ENCODE data around the gene CRADD. TPM values are rescaled to one million over a fixed set of nuclear protein-coding genes. Genes with fewer than 3 reads are reported as not detected.

The CRADD gene
- total RNA-seq, 1 experiment from 2014 or later, result 7.6 TPM

- WGBS (ENCODE audit: extremely low coverage, insufficient read length, low lambda C conversion rate), result no CpG with 5 or more reads among the region's 4 CpGs
- H2AFZ ChIP-seq (ENCODE audit: low read length), result no peak overlapping the region
- TF ChIP-seq CTCF (conservative IDR thresholded peaks at IDR 0.05), result no peak
- H3K27ac ChIP-seq (ENCODE audit: insufficient read length, low read depth, low read length), result no peak overlapping the region
- H4K91ac ChIP-seq (ENCODE audit: insufficient read length, low read depth, low read length), result no peak overlapping the region
- no peak overlapping the region for H4K5ac ChIP-seq (ENCODE audit: insufficient read length, low read depth, low read length)
- H2BK20ac ChIP-seq (ENCODE audit: low read depth, low read length, poor library complexity, severe bottlenecking), result no peak overlapping the region
- H4K20me1 ChIP-seq (ENCODE audit: control insufficient read depth, insufficient read depth, insufficient read length), result no peaks in the 10 kb centered on the region
- H3K9me3 Mint-ChIP-seq, result peaks cover 11 to 25% of the 10 kb centered on the region in 2 experiments; a peak in 4 of 5 replicates
- no peak overlapping the region for H3K9ac ChIP-seq (ENCODE audit: extremely low read depth, insufficient read length, low read length)
- no peaks in the 10 kb centered on the region for H3K27me3 ChIP-seq (ENCODE audit: insufficient read depth, low read length)
- no peak overlapping the region for H2BK12ac ChIP-seq (ENCODE audit: insufficient read length, low read depth, low read length)
- peaks cover 4 to 34% (median 9%) of the 10 kb centered on the region in 3 experiments; a peak in 6 of 7 replicates for H3K36me3 Mint-ChIP-seq (ENCODE audit: insufficient read depth in 1 of 3, low read depth in 3 of 3)
- H3K27me3 Mint-ChIP-seq (ENCODE audit: low read depth), result no peaks in the 10 kb centered on the region
- H3K4me3 Mint-ChIP-seq, result no peak overlapping the region
- H3K23ac ChIP-seq (ENCODE audit: insufficient read length, low read depth, low read length), result no peak overlapping the region
- no peak overlapping the region for H2BK15ac ChIP-seq (ENCODE audit: low read depth, low read length)
- H3K27ac Mint-ChIP-seq, result no peak overlapping the region; a peak in 1 of 7 replicates
- no peaks in the 10 kb centered on the region for H3K79me1 ChIP-seq (ENCODE audit: insufficient read depth, low read depth, low read length, poor library complexity, severe bottlenecking)
- H3K14ac ChIP-seq (ENCODE audit: insufficient read depth, low read length), result no peak overlapping the region
- no peak overlapping the region for H3K4me2 ChIP-seq (ENCODE audit: insufficient read depth, insufficient read length, low read length)
- no peaks in the 10 kb centered on the region for H3K79me2 ChIP-seq (ENCODE audit: insufficient read depth, low read length)
- no peak overlapping the region for H3K18ac ChIP-seq (ENCODE audit: insufficient read length, low read depth, low read length)
- H3K4me1 Mint-ChIP-seq, result peaks cover 9 to 12% of the 10 kb centered on the region in 2 experiments
- H3K4ac ChIP-seq (ENCODE audit: low read depth, low read length), result no peak overlapping the region
- 0 out of 2 replicates have a peak, but pooled peaks cover 2% of the 10 kb centered on the region for H3K4me1 ChIP-seq (ENCODE audit: insufficient read depth, low read length)
- H2BK5ac ChIP-seq (ENCODE audit: insufficient read length, low read length), result no peak overlapping the region
- H3K23me2 ChIP-seq (ENCODE audit: insufficient read length, low read depth, low read length, poor library complexity, severe bottlenecking), result no peaks in the 10 kb centered on the region
- H3K9me3 ChIP-seq (ENCODE audit: control insufficient read depth, low read depth, low read length), result no peaks in the 10 kb centered on the region
- no peak overlapping the region for H2AK5ac ChIP-seq (ENCODE audit: insufficient read length, low read length)
- DNase-seq, result no peak
- no peak overlapping the region for H4K8ac ChIP-seq (replicated peaks; ENCODE audit: insufficient read length, low read depth, low read length)
- no peak overlapping the region for H2BK120ac ChIP-seq (ENCODE audit: low read depth, low read length, poor library complexity, severe bottlenecking)
- H3T11ph ChIP-seq (ENCODE audit: low read length), result no peak overlapping the region
- H3K56ac ChIP-seq (ENCODE audit: insufficient read length, low read depth, low read length), result no peak overlapping the region
These were observed 45.8 kb downstream of the CRADD start for GRCh38 chr12:93722835-93723567.

Measured in H9 (cell line).